Measurements from ENCODE around the gene CALY. TPM values are rescaled to one million over a fixed set of nuclear protein-coding genes. Genes with fewer than 3 reads are reported as not detected.
"Not testable (repeated sequence)": the region's sequence is repeated elsewhere in the genome, so short reads cannot be mapped to it uniquely, and the experiment has no call there.

Gene CALY
- total RNA-seq, 1 experiment from 2014 or later: not detected

DNA sequence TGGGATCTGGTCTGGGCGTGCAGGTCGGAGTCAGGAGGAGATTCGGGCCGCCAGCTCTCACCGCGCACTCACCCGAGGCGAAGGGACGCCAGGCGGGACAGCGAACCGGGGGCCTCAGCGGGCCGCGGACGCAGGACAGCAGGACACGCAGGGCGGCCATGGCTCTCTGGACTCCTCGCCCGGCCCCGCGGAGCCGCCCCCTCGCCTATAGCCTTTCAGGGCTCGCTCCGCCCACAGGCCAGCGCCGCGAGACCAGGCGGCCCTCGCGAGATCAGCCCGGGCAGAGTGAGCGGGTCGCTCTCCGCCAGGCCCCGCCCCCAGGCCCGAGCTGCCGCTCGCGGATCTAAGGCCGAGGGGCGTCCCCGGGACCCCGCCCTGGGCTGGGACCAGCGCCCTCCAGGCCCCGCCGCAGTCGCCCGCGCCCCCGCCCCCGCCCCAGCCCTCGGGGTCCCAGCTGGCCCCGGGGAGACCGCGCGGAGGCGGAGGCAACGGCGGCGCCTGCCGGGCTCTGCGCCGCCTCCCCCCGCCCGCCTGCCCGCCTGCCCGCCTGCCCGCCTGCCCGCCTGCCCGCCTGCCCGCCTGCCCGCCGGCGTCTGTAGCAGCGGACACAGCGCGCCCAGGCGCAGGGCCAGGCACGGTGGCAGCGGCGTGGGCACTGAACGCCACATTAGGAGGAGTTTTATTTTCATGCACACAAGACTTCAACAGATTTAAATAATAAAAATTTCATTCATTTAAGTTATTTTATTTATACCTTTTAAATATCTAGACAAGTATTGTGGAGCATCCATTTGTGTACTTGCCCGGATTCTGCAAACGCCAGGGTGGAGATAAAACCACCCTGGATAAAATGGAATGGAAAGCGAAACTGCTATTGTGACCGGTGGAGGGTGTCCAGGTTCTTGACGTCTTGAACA, 36.7 kb upstream of the CALY start, which contains the start of gene ECHS1:
ECHS1 (minus strand) TSS at position 181 of the 917 bp plus-strand sequence; CDS start at position 160, 21 bp downstream.
- peaks cover 26% of the 10 kb centered on the region for H3K27me3 ChIP-seq (ENCODE audit: control insufficient read depth, insufficient read depth, low read length)
- peak within 1 kb of the TSS; percentile 82 for H3K4me3 ChIP-seq (ENCODE audit: insufficient read depth, low read depth, low read length)
- peak; percentile 100 for DNase-seq
- peaks cover 13% of the 10 kb centered on the region for H3K36me3 ChIP-seq (replicated peaks; ENCODE audit: control insufficient read depth, insufficient read depth, low read length)

DNA sequence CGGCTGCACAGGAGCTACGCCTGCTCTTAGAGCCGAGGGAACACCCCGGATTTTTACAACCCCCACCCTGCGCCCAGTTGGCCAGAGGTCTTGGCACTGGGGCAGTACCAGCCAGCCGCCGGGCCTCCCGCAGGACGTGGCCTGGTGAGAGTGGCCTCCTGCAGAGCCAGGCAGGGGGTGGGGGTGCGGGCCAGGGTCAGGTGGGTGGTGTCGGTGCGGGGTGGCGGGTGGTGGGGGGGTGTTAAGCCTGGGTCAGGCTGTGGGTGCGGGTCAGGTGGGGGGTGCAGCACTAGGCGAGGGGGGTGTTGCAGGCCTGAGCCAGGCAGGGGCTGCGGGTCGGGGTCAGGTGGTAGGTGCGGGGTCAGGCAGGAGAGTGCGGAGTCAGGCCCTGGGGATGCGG, 35.8 kb upstream of the CALY start:
- Histone ChIP-seq H3K4me3 (ENCODE audit: insufficient read depth, low read depth, low read length) (no peak overlapping the region; the same call in 1 of the 2 replicates), H3K27me3 (ENCODE audit: control insufficient read depth, insufficient read depth, low read length) (peaks cover 17% of the 10 kb centered on the region), H3K36me3 (replicated peaks; ENCODE audit: control insufficient read depth, insufficient read depth, low read length) (peaks cover 14% of the 10 kb centered on the region)
- peak; percentile 88 for DNase-seq

DNA sequence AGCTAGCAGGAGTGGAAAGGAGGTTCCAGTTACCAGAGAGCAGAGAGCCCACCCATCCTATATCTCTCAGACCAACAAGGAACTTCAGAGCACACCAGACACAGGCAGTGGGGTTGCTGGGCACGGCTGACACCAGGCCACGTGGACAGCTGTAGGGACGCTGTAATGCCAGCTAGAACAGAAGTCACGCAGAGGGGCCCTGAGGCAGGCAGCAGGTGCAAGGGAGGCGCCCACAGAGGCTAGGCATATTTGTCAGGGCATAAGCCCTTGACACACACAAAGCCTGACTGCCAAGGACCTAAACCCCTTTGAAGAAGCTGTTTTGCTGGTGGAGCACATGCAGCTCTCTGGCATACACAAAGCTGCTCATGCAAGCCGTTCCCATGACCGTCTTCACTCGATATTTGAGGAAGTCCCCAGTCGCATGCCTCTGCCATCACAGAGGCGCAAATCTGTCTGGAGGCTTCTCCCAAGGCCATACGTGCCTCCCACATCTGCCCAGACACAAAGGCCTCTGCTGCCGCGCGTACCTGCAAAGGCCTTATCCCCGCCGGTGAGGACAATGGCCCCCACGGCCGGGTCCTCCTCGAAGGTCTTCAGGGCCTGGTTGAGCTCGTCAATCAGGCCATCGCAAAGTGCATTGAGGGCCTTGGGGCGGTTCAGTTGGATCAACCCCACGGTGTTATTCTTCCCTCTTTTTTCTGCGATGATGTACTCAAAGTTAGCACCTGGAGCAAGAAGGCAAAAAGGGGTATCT, 33.5 kb upstream of the CALY start:
- DNase-seq: no peak
- peaks cover 22% of the 10 kb centered on the region for H3K36me3 ChIP-seq (replicated peaks; ENCODE audit: control insufficient read depth, insufficient read depth, low read length)
- peaks cover 2% of the 10 kb centered on the region; the same call in 1 of the 2 replicates for H3K27me3 ChIP-seq (ENCODE audit: control insufficient read depth, insufficient read depth, low read length)
- no peak overlapping the region for H3K4me3 ChIP-seq (ENCODE audit: insufficient read depth, low read depth, low read length)

DNA sequence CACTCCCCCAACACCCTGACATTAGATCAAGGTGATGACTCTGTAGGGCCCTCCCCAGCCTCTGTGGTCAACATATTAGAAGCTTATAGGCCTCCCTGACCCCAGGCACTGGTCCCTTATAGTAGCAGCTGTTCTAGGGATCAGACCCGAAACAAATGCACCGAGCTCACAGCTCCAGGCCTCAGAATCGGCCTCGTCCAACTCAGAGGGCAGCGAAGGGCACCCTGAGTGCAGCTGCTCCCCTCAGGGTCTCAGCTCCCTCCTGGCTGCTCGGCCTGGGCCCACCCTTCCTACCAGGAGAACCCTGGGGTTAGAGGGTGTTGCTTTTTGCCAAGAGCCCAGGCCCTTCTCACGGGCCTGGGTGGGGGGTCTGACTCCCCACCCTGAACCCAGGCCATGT, 31.5 kb upstream of the CALY start:
- H3K27me3 ChIP-seq (ENCODE audit: control insufficient read depth, insufficient read depth, low read length): no peaks in the 10 kb centered on the region
- no peak overlapping the region for H3K4me3 ChIP-seq (ENCODE audit: insufficient read depth, low read depth, low read length)
- DNase-seq: no peak
- peaks cover 25% of the 10 kb centered on the region for H3K36me3 ChIP-seq (replicated peaks; ENCODE audit: control insufficient read depth, insufficient read depth, low read length)

DNA sequence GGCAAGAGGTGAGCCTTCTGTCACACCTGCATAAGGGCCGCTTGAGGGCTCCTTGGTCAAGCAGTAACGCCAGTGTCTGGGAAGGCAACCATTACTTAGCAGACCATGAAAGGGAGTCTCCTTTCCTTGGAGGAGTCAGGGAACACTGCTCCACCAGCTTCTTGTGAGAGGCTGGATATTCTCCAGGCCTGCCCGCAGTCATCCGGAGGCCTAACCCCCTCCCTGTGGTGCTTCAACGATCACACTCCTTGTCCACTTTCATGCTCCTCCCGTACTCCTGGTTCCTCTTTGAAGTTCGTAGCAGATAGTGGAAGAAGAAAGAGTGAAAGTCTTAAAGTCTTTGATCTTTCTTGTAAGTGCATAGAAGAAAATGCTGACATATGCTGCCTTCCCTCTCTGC, 30.8 kb upstream of the CALY start:
- not testable (repeated sequence) for DNase-seq; H3K27me3 ChIP-seq (ENCODE audit: control insufficient read depth, insufficient read depth, low read length); H3K4me3 ChIP-seq (ENCODE audit: insufficient read depth, low read depth, low read length)
- H3K36me3 ChIP-seq (replicated peaks; ENCODE audit: control insufficient read depth, insufficient read depth, low read length): peaks cover 29% of the 10 kb centered on the region

DNA sequence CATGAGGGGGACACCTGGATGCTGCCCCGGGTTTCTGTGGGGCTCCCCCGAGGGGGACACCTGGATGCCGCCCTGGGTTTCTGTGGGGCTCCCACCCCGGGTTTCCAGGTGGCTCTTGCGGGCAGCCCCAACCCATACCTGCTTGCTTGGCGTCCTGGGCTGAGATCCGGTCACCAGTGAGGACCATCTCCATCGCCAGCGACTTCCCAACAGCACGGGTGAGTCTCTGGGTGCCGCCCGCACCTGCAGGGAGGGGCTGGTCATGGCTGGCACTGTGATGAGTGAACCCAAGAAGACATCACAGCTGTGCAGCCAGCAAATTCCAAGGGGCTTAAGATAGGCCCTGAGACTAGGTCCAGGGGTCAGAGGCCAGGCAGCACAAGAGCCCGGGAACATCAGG, 30.1 kb upstream of the CALY start:
- Histone ChIP-seq H3K36me3 (replicated peaks; ENCODE audit: control insufficient read depth, insufficient read depth, low read length) (peaks cover 29% of the 10 kb centered on the region), H3K4me3 (ENCODE audit: insufficient read depth, low read depth, low read length) (no peak overlapping the region), H3K27me3 (ENCODE audit: control insufficient read depth, insufficient read depth, low read length) (no peaks in the 10 kb centered on the region)
- no peak for DNase-seq

DNA sequence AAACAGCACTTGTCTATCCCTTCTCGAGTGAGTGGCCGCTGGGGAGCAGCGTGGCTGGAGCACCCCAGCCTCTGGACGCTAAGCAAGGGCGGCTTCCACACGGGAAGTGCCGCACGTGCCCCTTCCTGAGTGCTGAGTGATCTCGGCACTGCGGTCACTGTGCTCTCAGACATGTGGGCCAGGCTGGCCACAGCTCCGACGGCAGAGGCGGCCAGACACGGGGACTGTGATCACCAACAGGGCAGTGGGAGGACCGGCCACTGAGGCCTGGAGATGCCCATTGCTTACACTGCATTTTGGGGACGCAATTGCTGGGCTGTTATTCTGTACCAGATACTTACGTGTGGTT, 29.4 kb upstream of the CALY start:
- Histone ChIP-seq H3K36me3 (replicated peaks; ENCODE audit: control insufficient read depth, insufficient read depth, low read length) (peaks cover 29% of the 10 kb centered on the region), H3K4me3 (ENCODE audit: insufficient read depth, low read depth, low read length) (no peak overlapping the region), H3K27me3 (ENCODE audit: control insufficient read depth, insufficient read depth, low read length) (no peaks in the 10 kb centered on the region)
- DNase-seq: no peak

DNA sequence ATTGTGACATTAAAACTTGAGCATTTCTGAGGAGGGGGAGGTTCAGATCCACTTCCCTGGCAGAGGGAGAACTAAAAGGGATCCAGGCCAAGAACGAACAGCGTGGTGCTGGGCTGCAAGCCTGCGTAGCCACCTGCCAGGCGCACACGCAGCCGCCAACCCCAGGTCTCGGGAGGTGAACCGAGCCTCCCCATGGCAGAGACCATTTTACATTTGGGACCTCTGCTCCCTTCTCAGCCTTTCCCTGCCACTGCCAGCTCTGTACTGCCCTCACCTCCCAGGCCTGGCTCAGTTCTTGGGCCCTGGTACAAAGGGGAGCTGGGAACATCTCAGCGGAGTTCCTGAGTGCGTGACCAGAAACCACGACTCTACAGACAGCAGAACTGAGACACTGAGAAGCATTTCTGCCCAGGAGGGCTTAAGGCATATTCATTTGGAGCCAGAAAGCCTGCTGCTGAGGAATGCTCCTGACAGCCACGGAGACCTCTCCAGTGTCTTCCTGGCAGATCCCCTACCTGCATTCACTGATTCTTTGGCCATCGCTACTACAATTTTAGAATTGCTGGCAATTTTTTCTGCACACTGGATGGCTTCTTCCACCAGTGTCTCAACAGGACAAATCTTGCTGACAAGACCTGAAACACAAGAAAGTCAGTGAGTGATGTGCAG, 28.9 kb upstream of the CALY start:
- DNase-seq: no peak
- Histone ChIP-seq H3K27me3 (ENCODE audit: control insufficient read depth, insufficient read depth, low read length) (no peaks in the 10 kb centered on the region), H3K4me3 (ENCODE audit: insufficient read depth, low read depth, low read length) (no peak overlapping the region), H3K36me3 (replicated peaks; ENCODE audit: control insufficient read depth, insufficient read depth, low read length) (peaks cover 28% of the 10 kb centered on the region)

DNA sequence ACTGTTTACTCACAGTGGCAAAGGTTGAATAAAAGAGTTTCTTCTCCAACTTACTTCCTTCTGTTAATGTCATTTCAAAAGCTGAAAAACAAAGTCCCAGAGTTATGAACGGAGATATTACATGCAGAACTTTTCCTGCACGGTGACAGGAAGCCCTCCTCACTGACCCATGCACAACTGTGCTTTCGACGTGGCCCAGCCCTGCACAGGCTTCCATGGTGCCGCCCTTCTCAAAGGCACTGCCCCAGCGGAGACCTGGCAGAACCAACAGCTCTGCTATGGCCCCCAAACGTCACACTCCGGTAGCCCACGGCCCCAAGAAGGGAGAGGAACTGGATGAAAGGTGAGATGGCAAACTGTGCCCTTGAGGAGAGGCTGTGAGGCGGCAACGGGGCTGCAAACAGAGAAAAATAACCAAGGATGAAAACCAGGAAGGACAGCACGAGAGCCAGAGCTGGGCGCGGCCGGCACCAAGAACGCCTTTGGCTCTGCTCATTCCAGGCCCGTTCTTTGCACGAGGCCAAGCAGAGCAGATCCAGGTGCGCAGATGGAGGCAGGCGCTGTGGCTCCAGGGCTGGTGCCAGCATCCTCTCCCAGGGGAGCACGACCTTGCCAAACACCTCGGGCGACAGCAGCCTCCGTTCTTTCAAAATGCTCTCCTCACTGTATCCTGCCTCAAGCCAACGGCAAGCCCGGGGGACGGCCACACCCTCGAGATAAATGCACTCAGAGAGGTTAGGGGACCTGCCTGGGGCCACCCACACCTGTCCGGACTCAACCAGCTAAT, 28.1 kb upstream of the CALY start:
- Histone ChIP-seq H3K36me3 (replicated peaks; ENCODE audit: control insufficient read depth, insufficient read depth, low read length) (peaks cover 22% of the 10 kb centered on the region), H3K27me3 (ENCODE audit: control insufficient read depth, insufficient read depth, low read length) (no peaks in the 10 kb centered on the region), H3K4me3 (ENCODE audit: insufficient read depth, low read depth, low read length) (no peak overlapping the region)
- no peak for DNase-seq

DNA sequence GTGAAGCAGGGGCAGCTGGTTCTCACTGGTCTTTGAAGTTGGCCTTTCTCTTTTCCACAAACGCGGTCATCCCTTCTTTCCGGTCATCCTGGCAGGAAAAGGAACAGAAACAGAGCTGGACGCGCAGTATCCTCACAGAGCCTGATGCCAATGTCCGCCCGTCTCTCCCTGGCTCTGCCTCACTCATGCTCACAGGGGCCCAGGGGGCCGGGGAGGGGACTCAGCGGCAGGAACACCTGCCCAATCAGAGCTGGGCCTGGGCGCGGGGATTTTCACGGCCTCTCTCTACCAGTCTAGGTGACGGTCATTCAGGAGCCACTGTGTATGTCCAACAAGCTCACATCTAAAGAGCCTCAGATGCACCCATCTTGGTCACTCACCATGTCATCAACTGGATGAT, 26.1 kb upstream of the CALY start:
- no peak for DNase-seq
- Histone ChIP-seq H3K4me3 (ENCODE audit: insufficient read depth, low read depth, low read length) (no peak overlapping the region), H3K27me3 (ENCODE audit: control insufficient read depth, insufficient read depth, low read length) (no peaks in the 10 kb centered on the region), H3K36me3 (replicated peaks; ENCODE audit: control insufficient read depth, insufficient read depth, low read length) (peaks cover 15% of the 10 kb centered on the region)

DNA sequence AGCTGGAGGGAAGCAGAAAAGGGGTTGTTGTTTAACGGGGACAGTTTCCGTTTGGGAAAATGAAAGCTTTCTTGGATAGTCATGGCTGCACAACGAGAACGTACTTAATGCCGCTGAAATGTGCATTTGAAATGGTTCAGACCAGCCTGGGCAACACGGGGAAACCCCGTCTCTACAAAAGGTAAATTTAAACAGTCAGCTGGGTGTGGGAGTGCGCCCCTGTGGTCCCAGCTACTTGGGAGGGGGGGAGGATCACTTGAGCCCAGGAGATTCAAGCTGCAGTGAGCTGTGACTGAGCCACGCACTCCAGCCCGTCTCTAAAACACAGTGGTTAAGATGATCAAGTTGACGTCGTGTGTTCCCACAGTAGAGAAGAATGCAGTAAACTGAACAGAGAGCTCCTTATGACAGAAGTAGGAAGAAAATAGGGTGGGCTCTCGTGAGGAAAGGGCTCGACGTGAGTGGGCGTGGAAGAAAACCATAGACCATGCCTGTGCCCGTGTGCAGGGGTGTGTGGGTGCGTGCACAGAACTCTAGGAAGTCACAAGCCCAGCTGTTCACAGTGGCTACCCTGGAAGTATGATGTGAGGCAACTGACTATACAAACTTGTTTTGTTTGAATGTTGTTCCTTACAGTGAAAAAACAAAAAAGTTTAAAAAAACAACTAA, 25.2 kb upstream of the CALY start:
- Histone ChIP-seq H3K27me3 (ENCODE audit: control insufficient read depth, insufficient read depth, low read length) (no peaks in the 10 kb centered on the region), H3K4me3 (ENCODE audit: insufficient read depth, low read depth, low read length) (no peak overlapping the region)

DNA sequence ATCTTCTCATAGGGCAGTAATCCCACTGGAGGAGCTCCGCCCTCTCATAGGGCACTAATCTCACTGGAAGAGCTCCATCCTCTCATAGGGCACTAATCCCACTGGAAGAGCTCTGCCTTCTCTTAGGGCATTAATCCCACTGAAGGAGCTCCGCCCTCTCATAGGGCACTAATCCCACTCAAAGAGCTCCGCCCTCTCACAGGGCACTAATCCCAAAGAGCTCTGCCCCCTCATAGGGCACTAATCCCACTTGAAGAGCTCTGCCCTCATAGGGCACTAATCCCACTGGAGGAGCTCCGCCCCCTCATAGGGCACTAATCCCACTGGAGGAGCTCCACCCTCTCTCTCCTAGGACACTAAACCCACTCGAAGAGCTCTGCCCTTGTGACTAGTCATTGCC, 24.5 kb upstream of the CALY start:
- Histone ChIP-seq H3K36me3 (replicated peaks; ENCODE audit: control insufficient read depth, insufficient read depth, low read length) (peaks cover 14% of the 10 kb centered on the region), H3K27me3 (ENCODE audit: control insufficient read depth, insufficient read depth, low read length) (no peaks in the 10 kb centered on the region), H3K4me3 (ENCODE audit: insufficient read depth, low read depth, low read length) (no peak overlapping the region)
- DNase-seq: no peak

More for the DNA sequence above, 25.2 kb upstream of the CALY start:
- H3K36me3 ChIP-seq (replicated peaks; ENCODE audit: control insufficient read depth, insufficient read depth, low read length): peaks cover 15% of the 10 kb centered on the region
- no peak for DNase-seq

DNA sequence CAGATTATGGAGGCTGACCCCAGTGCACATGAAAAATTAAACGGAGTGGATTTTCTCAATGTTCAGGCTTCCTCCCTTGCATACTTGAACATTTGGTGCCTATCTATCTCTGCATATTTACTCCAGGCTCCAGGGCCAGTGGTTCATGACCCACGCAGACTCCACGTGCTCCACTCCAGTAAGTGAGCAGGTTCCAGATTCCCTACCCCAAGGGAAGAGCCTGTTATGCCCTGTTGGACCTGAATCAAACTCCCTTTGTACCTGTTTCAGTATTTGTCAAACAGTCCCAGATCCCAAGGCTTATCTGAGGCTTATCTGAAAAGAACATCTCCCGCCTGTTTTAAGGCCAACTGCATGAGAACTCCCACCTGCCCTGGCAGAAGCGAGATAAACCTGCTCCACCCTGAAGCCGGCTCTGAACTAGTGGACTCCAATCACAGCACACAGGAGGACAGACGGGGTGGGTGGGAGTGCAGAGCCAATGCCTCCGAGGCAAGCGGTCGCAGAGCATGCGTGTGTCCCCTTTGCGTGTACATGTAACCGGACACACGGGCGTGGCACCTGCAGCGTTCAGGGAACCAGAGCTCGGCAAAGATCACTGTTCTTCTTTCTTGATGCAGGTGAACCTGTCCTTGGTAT, 23.4 kb upstream of the CALY start:
- no peak for DNase-seq
- H3K36me3 ChIP-seq (replicated peaks; ENCODE audit: control insufficient read depth, insufficient read depth, low read length): peaks cover 11% of the 10 kb centered on the region
- H3K27me3 ChIP-seq (ENCODE audit: control insufficient read depth, insufficient read depth, low read length): no peaks in the 10 kb centered on the region
- no peak overlapping the region for H3K4me3 ChIP-seq (ENCODE audit: insufficient read depth, low read depth, low read length)
